Activated CD8-positive, alpha-beta T cell treated with anti-CD3 and anti-CD28 coated beads for 36 hours (primary cell): ENCODE measurements around the gene HIRIP3. TPM values are rescaled to one million over a fixed set of nuclear protein-coding genes. Genes with fewer than 3 reads are reported as not detected.
A peak's percentile ranks its signal among the peaks of the same experiment; 100 is the strongest.

Source experiments
- ATAC-seq: fragments of 200-7000 bp; cut with Tn5 transposase; one replicate; pipeline ENCODE4 v1.10.0; 2021; ENCODE audit warnings: mild to moderate bottlenecking, moderate library complexity
- CTCF ChIA-PET: fragments of 350-600 bp; sonication (Branson Sonifier 250); formaldehyde crosslinking; loops from one replicate; lab custom pipeline; 2021; ENCODE audit warnings: antibody characterized with exemption; lab: Charles Lee
- POLR2A ChIA-PET: fragments of 350-600 bp; sonication (Branson Sonifier 250); formaldehyde crosslinking; loops from one replicate; lab custom pipeline; 2021; ENCODE audit warnings: antibody characterized with exemption; lab: Charles Lee
- DNase-seq: peaks from one replicate; pipeline ENCODE4 v3.0.0-alpha.2; 2020
- H3K27ac Mint-ChIP-seq: one replicate; pipeline ENCODE4 v1.8.0; 2021; ENCODE audit warnings: mild to moderate bottlenecking, mixed read lengths
- H3K27me3 Mint-ChIP-seq: one replicate; pipeline ENCODE4 v1.8.0; 2021; ENCODE audit warnings: mixed read lengths
- H3K36me3 Mint-ChIP-seq: one replicate; pipeline ENCODE4 v1.8.0; 2021; ENCODE audit warnings: low read depth, mixed read lengths
- H3K4me1 Mint-ChIP-seq: one replicate; pipeline ENCODE4 v1.8.0; 2021; ENCODE audit warnings: low read depth, mixed read lengths
- H3K4me3 Mint-ChIP-seq: one replicate; pipeline ENCODE4 v1.8.0; 2021; ENCODE audit warnings: mild to moderate bottlenecking, moderate library complexity, mixed read lengths
- H3K9me3 Mint-ChIP-seq: one replicate; pipeline ENCODE4 v1.8.0; 2021; ENCODE audit warnings: mixed read lengths
- CTCF ChIP-seq: fragments of 200-600 bp; IDR thresholded peaks from one replicate; pipeline ENCODE4 v1.8.0; 2022; ENCODE audit warnings: antibody characterized with exemption, mild to moderate bottlenecking
- intact Hi-C: fragments of 100-400 bp; cut with micrococcal nuclease; formaldehyde crosslinking; loops from one replicate; pipeline ENCODE4 v1.10.0; 2022
- total RNA-seq, 2 experiments: library from RNA; stranded (reverse); gene quantifications; one replicate each; pipeline ENCODE4 v1.2.3, GENCODE V29; 2021

The HIRIP3 gene
- total RNA-seq, 2 experiments from 2014 or later = 35.2 to 36.4 TPM

DNA sequence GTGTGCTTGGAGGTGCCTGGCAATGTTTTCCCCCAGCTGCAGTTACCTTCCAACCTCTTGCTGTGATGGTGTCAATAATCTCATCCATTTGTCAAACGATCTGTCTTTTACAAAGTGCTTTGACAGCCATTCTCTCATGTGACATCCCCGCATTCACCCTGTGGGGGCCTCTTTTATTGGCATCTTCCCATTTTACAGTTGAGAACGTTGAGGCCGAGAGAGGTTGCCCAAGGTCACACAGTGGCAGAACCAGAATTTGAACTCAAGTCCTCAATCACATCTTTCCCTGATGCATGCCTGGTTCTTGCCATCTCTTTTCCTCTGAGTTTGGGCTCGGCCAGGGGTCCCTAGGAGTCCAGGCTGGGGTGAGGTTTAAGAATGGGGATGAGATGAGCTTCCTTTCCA, 20.3 kb downstream of the HIRIP3 start:
- no peaks in the 10 kb centered on the region for H3K27me3 Mint-ChIP-seq
- peak overlapping the region; percentile 80 for H3K4me3 Mint-ChIP-seq
- ChIA-PET CTCF (interaction anchor here (0.6 to 2.7 kb wide), 5 partner anchors 11 to 127 kb away, joined by 3 to 8 read pairs (median 3); no protein-coding TSS in a partner anchor), POLR2A (interaction anchor here (1.3 to 8.9 kb wide), 3 partner anchors 10 to 20 kb away, joined by 3 to 74 read pairs (median 19); partner anchors contain the start of genes HIRIP3, INO80E and TMEM219)
- no peak for TF ChIP-seq CTCF
- peak overlapping the region; percentile 53 for H3K27ac Mint-ChIP-seq
- H3K36me3 Mint-ChIP-seq = peaks cover 23% of the 10 kb centered on the region
- peaks cover 6% of the 10 kb centered on the region for H3K9me3 Mint-ChIP-seq
- peaks cover 30% of the 10 kb centered on the region for H3K4me1 Mint-ChIP-seq
- DNase-seq (no peak), ATAC-seq (no peak)
- intact Hi-C loops = no loop called here

- ATAC-seq = no peak
- Mint-ChIP-seq H3K9me3 (peaks cover 6% of the 10 kb centered on the region), H3K36me3 (peaks cover 21% of the 10 kb centered on the region), H3K4me1 (peaks cover 30% of the 10 kb centered on the region), H3K27ac (peak overlapping the region; percentile 91), H3K27me3 (no peaks in the 10 kb centered on the region), H3K4me3 (peak overlapping the region; percentile 80)
- ChIA-PET POLR2A (interaction anchor here (1.0 to 8.9 kb wide), 7 partner anchors 11 to 167 kb away, joined by 3 to 74 read pairs (median 8); partner anchors contain the start of genes HIRIP3, INO80E, MAZ and TMEM219), CTCF (interaction anchor here (0.6 to 2.7 kb wide), 9 partner anchors 11 to 273 kb away, joined by 3 to 20 read pairs (median 3); partner anchors contain the start of gene TMEM219)
- no peak for TF ChIP-seq CTCF
- peak; percentile 47 for DNase-seq
- intact Hi-C loops = no loop called here
These were observed 20.9 kb downstream of the HIRIP3 start for GRCh38 chr16:29974291-29975133.

- ATAC-seq (peak; percentile 99), DNase-seq (peak; percentile 98)
- TF ChIP-seq CTCF = no peak
- intact Hi-C loops = no loop called here
- Mint-ChIP-seq H3K36me3 (peaks cover 19% of the 10 kb centered on the region), H3K4me3 (peak within 1 kb of the TSS; percentile 80), H3K27ac (peak within 1 kb of the TSS; percentile 91), H3K27me3 (no peaks in the 10 kb centered on the region), H3K4me1 (peaks cover 30% of the 10 kb centered on the region), H3K9me3 (peaks cover 6% of the 10 kb centered on the region)
- ChIA-PET CTCF (interaction anchor here (0.7 to 2.7 kb wide), 16 partner anchors 12 to 272 kb away, joined by 3 to 20 read pairs (median 4); partner anchors contain the start of genes CDIPT, PAGR1, TBX6 and TMEM219), POLR2A (interaction anchor here (0.6 to 8.9 kb wide), 12 partner anchors 10 to 176 kb away, joined by 3 to 74 read pairs (median 4); partner anchors contain the start of genes ALDOA, HIRIP3, INO80E and MAZ)
These were observed 21.8 kb downstream of the HIRIP3 start, which contains the start of gene TAOK2 for GRCh38 chr16:29973384-29974246. Gene TAOK2 (plus strand): TSS chr16:29973868. CDS start chr16:29977773, 3,905 bp downstream.

- TF ChIP-seq CTCF = no peak
- Mint-ChIP-seq H3K27me3 (no peaks in the 10 kb centered on the region), H3K4me1 (peaks cover 30% of the 10 kb centered on the region), H3K36me3 (peaks cover 21% of the 10 kb centered on the region), H3K4me3 (peak overlapping the region; percentile 80), H3K27ac (peak overlapping the region; percentile 70), H3K9me3 (peaks cover 6% of the 10 kb centered on the region)
- intact Hi-C loops = no loop called here
- ChIA-PET CTCF (interaction anchor here (0.7 to 2.7 kb wide), 15 partner anchors 11 to 272 kb away, joined by 3 to 20 read pairs (median 5); partner anchors contain the start of genes CDIPT, PAGR1, TBX6 and TMEM219), POLR2A (interaction anchor here (0.6 to 8.9 kb wide), 9 partner anchors 10 to 175 kb away, joined by 3 to 74 read pairs (median 4); partner anchors contain the start of genes ALDOA, HIRIP3, INO80E and MAZ)
- DNase-seq = no peak
- ATAC-seq = no peak
These were observed 22.4 kb downstream of the HIRIP3 start for GRCh38 chr16:29972992-29973383.
